NK-92 treated with Interleukin-12 subunit alpha and Interleukin-12 subunit beta, amount 100 ng/mL, for 24 hours (cell line): ENCODE measurements around the gene MGAT5.

Experiments used
- DNase-seq: peaks from one replicate; lab custom pipeline; 2025; lab: John Stamatoyannopoulos, UW

MGAT5 gene, protein sequence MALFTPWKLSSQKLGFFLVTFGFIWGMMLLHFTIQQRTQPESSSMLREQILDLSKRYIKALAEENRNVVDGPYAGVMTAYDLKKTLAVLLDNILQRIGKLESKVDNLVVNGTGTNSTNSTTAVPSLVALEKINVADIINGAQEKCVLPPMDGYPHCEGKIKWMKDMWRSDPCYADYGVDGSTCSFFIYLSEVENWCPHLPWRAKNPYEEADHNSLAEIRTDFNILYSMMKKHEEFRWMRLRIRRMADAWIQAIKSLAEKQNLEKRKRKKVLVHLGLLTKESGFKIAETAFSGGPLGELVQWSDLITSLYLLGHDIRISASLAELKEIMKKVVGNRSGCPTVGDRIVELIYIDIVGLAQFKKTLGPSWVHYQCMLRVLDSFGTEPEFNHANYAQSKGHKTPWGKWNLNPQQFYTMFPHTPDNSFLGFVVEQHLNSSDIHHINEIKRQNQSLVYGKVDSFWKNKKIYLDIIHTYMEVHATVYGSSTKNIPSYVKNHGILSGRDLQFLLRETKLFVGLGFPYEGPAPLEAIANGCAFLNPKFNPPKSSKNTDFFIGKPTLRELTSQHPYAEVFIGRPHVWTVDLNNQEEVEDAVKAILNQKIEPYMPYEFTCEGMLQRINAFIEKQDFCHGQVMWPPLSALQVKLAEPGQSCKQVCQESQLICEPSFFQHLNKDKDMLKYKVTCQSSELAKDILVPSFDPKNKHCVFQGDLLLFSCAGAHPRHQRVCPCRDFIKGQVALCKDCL

DNA sequence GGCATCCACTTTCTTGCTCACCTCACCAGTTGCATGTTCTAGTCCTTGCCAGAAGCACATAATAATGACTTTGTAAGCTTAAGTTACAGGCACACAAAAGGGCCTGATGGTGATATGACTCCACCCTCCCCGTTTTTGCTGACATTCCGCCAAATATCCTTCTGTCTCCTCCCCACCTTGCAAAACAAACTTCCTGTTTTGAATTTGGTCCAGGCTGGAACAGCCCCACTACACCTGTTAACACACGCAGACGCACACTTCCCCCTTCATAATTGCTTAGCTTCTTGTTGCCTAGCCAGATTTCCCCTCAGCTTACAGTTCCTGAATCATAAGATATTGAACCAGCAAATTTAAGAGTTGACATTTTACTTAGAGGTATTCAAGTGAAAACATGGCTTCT lies at the start of gene MGAT5:
TSS of gene MGAT5 (plus strand) at position 269 of the 400 bp plus-strand sequence. CDS start 332 bp downstream, outside the sequence.
- DNase-seq = no peak

DNA sequence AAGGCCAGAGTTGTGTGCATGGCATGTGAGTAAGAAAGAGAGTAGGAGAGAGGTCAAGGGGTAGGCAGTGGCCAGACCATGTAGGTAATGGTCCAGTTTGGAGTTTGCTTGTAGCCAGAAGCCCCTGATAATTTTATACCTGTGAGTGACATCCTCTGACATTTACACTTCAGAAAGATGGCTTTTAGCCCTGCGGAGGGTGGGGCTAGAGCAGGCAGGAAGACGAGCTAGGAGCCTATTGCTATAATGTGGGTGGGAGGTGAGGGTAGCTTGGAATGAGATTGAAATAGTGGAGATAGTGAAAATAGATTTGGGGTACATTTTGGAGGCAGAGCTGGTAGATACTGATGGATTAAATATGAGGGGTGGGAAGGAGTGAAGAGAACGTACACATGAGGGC lies 48.8 kb upstream of the MGAT5 start:
- no peak for DNase-seq

DNA sequence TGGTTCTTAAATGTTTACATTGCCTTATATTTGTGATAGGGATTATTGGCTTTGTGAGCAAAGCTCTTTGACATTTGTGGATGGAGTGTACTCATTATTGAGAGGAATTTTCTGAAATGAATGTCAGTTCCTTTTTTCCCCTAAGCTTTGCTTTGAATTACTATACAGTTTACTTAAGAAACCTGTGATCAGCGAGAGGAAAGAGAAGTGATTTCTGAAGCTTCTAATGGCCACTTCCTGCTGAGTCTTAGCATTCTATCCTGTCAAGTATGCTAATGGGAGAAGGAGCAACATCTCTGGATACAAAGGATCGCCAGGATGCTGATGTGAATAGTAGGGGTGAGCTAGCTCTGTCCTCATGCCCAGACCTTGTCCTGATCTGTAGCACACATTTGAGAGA lies 47.8 kb upstream of the MGAT5 start:
- no peak for DNase-seq

DNA sequence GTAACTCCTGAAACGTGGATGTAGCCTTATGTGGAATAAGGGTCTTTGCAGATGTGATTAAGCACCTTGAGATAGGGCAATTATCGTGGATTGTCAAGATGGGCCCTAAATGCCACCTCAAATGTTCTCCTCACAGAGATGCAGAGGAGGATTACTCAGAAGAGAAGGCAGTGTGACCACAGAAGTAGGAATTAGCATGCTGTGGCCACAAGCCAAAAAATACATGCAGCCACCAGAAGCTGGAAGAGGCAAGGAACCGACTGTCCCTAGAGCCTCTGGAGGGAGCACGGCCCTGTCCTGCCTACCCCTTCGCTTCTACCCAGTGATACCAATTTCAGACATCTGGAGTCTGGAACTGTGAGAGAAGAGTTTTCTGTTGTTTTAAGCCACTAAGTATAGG lies 47.3 kb upstream of the MGAT5 start:
- no peak for DNase-seq

DNA sequence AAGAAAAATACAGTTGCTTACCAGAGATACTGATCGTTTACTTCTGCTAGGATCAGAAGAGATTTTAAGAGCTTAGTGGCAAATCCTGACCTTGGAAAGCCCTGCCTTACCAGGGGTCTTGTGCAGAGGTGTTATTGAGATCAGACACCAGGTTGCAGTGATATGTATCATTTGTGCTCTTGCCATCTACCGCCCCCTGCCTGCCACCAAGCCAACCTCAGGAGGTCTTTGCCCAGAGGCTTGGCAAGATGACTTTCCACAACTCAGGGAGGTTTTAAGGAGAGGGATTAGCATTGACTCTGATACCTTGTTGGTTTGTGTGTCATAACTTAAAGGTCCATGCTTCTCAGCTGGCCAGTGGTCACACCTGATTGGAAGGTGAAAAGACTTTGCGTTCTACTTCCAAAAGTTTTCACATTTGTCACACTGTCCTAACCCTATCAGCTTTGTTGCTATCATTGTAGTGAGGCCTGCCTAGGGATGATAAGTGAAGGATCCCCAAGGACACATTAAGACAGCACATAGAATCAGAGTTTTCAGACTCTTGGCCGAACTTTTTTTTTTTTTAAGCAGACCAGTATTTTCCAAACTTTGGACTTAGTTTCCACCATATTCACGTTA lies 46.2 kb upstream of the MGAT5 start:
- no peak for DNase-seq

DNA sequence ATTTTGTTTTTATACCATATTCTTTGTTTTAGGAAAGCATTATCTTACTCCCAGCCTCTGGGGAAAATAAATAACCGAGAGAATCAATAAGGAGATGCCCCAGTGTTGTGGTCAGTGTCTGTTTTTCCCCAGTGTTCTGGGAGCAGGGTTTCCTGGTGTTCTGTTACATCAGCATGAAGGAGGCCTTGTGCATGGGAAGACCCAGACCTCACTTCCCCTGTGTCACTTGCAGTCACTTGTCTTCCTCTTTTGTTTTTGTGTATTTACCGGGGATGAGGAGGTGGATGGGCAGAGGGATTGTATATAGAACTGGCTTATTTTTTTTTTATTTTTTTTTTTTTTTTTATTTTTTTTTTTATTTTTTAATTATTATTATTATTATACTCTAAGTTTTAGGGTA lies 45.0 kb upstream of the MGAT5 start:
- no peak for DNase-seq

DNA sequence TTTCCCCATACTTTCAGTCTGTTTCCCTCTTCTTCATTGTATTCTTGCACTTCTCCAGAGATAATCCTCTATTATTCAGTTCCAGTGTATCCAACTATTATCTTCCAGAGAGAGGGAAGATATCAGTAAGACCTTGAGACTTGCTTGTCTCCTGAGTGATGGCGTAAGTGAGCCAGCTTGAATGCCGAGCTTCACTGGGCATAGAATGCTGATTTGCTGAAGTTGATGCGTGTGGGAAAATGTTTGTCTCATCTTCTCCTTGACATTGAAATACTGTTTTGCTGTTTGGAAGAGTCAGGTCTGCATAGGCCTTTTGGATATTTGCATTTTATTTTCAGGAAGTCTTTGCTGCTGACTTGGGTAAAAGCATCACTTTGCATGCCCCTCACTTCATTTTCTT lies 41.1 kb upstream of the MGAT5 start:
- no peak for DNase-seq

DNA sequence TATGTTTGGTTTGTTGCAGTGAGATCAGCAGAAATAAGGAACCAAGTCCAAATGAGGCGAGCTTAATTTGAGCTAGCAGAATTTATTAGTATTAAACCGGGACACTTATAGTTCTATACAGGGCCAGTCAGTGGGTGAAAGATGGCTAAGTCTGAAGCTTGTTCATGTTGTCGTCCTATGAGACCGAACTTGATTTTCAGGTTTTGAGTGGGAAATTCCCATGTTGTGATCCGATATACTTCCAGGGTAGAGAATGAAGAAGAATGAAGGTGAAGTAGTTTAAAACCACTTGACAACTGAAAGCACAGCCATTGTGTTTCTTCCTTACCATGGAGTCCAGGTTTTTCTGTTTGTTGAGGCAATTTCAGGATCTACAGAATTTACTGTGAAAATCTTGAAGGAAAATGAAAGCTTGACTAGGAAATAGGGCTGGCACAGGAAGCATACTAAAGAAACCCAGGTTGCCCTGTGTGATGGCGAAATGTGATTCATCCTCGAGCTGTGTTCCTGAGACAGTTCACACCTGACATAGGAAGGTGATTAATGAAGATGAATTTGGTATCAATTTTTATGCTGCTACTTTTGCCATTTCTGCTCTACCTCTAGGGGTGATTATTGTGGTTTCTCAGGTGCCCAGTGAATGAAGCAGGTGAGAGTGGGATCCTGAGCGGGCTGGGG lies 37.6 kb upstream of the MGAT5 start:
- no peak for DNase-seq

DNA sequence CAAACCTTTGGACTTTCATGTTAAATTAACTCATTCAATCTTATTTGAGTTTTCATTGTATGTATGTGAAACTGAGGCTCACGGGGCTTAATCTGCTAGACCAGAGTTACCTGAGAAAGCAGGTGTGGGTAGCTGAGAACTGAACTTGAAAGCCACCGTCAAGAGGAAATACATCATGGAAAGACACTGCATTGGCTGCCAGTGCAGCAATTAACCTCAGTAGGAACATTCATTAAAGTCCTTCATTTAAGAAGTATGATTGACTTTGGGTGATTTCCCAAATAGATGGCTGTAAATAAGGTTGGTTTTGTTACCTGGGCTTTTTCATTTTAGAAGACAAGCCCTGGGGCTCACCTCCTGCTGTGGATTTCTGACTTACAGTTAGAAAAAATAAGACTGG lies 36.5 kb upstream of the MGAT5 start:
- DNase-seq = no peak

DNA sequence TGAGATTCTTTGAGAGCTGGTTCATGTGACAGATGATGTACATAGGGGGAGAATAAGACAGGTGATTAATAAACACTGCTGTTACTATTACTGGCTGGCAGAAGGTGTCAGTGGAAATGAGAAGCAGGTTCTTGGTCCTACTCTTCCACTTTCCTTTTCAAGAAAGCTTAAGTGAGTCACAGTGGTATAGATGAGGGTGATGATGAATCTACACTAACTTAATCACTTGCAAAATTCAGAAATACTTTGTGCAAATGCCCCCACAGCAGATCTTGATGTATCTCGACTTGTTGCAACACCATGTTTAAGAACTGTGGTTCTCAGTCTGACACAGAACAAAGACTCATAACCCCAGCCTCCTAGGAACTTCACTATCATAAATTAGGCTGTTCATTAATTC lies 35.9 kb upstream of the MGAT5 start:
- DNase-seq = no peak

DNA sequence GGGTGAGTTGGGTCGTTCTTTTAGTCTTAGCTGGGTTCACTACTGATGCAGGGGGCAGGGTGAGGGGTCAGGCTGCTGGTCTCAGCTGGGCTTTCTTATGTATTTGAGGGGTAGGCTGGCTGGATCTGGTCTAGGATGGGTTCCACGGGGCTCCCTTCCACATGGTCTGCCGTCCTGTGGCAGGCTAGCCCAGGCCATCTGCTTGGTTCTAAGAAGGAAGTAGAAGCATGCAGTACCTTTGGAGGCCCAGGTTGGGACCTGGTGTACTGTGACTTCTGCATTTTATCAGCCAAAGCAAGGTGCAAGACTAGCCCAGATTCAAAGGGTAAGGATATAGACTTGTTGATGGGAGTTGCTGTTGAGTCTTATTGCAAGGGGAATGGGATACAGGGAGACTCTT lies 35.5 kb upstream of the MGAT5 start:
- no peak for DNase-seq

DNA sequence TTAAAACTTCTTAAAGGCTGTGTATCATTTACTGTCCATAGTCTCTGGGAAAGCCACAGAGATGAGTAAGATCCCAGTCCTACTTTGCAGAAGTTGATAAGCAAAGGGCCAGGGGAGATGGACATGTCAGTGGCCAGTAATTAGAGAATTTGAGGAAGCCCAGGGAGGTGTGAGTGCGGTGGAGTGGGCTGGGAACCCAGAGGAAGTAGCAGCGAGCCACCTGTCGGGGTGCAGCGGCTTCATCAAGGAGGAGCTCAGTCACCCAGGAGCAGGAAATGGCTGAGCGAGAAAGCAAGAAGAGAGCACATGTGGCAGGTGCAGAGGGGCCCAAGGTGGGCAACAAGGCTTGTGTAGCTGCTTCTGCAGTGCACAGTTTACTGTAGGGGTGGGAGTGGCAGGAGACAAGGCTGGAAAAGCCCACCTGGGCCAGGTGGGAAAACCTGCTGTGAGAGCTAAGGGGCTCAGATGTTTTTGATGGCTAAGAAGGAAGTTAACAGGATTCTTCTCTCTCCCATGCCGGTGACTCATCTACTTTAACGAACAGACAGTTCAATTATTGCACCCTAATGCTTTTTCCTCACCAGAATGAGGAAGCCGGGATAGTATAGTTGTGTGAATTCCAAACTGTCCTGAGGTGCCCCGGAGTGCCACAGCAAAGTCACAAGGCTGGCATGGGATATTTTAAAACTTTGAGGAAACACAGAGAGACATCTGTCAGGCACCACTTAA lies 34.8 kb upstream of the MGAT5 start:
- no peak for DNase-seq

DNA sequence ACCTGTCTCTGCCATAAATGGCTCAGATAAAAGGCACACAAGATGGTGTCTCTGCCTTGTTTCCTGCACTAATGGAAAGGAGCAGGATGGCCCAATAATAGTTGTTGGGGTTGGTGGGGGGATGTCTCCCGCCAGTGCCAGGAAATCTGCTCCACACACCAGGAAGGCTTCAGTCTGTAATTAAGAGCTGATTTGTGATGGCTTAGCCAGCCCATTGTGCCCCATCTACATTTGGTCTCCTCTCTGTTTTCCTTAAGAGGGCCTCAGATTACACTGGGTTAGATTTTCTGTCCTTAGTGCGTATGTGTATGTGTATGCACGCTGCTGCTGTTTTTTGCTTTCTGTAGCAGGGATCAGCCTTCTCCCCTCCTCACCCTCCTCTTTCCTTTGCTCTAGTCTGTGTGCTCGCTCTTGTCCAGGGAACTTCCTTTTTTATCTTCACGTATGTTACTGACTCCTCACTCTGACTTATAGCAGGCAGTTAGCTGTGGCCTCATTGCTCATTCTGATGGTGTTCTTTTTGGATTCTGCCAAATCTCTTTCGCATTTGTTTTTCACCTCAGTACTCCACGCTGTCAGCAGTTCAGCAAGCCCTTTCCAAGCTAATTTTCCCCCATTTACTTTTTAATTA lies 33.4 kb upstream of the MGAT5 start:
- DNase-seq = no peak

DNA sequence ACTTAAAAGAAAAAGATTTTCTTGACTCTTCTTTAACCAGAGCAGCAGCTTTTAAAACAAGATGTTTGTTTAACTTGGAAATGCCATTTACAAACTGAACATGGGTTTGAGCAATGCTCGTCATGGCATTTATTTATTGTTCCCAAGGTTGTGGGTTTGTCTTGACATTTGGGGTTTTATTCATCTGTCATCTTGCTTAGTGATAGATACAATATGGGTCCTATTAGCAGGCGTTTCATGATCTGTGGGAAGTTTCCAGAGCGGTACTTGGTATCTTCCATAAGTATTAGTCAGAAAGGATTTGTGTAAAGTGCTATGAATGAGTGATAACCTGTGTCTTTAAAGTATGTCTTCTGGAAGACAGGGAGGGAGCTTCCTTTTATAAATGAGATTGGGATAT lies 29.9 kb upstream of the MGAT5 start:
- DNase-seq = no peak

DNA sequence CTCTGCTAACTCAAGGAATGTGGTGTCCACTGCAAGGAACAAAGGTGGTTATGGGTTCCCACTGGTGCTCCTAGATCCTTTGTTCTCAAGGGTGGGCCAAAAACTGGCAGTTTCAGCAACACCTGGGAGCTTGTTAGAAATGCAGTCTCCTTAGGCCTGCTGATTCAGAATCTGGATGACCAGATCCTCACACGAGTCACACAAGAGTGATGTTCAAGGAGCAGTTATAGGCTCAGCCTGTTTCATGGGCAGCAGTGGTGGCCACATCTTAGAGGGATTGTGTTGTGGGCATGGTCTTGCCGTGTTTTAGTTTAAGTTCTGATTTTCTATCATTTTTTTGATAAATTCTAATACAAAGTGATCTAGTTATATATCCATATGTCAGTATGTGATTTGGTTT lies 28.7 kb upstream of the MGAT5 start:
- DNase-seq = no peak

DNA sequence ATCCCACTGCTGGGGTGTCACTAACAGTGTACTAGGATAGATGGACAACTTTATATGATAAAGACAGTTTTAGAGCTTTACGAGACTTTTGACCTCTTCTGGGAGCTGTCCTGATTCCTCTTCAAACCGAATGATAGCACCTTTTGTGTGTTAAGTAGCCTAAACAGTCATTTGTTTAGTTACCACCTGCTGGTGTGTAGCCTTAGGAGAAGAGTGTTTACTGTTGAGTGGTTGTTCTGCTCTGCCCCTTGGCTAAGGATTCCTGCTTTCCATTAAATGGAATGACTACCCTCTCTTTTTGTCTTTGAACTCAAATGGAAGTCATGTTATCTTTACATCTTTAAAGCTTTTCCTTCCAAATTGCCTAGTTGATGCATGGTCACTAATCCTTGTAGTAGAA lies 28.0 kb upstream of the MGAT5 start:
- no peak for DNase-seq

DNA sequence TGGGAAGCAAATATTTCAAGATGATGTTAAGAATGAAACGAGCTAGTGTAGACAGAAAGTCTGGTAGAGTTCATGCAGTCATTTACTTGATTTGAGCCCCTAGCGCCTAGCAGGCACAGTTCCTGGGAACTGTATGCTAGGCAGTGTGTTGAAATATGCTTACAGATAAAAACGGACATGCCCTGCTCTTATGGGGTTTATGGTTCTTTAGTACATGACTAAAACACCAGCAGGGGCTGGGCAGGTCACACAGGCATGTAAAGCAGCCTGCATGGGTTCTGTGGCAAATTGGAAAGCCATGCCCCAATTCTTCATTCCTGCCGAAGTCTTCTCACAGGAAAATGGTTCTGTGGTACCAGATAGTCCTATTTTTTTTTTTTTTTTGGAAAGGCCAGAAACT lies 27.3 kb upstream of the MGAT5 start:
- DNase-seq = no peak

DNA sequence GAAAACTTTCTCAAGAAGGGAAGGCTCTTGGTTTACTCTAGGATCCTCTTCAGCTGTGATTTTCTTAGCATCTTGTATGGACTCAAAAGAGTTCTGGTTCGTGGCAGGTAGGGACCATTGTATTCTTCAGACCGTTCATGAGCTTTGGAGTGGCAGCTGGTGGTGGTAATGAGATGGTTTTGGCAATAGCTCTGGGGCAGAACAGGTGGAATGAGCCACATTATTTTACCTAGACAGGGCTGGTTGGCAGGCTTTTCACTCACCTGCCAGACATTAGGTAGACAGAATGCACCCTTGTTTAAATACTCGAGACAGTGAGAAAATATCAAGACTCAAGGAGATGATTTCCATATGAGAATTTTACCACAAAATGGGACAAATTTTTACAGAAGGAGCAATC lies 26.2 kb upstream of the MGAT5 start:
- DNase-seq = no peak

DNA sequence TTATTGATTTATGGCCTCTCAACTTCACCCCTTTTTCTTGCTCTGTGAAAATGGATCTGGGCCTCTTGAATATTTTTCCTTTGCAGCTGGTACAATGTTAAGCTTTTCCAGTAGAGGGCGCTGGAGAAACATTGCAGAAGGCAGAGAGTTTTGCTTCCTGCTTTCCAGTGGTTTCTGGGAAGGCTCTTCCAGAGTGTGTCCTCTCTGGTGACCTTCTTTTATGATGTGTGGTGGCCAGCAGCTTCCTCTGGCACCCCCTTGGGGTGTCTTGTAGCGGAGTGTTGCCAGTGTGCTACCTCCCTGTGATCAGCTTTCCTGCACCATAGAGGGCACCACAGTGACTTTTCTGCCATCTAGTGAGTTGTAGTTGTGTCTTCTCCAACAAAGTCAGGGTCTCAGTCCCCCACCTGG lies 25.4 kb upstream of the MGAT5 start:
- DNase-seq = no peak

DNA sequence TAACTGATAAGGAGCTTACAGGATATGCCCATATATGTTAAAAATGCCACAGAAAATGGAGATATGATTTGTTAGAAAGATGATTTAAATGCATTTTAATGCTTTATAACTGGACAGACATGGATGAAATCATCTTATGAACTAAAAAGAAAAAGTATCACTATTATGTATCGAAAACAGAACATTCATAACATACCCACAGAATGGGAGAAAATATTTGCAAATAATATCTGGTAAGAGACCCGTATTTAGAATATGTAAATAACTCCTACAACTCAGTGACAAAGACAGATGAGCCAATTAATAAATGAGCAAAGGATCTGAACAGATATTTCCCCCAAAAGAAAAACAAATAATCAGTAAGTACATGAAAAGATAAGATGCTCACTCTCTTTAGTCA lies 24.3 kb upstream of the MGAT5 start:
- no peak for DNase-seq

DNA sequence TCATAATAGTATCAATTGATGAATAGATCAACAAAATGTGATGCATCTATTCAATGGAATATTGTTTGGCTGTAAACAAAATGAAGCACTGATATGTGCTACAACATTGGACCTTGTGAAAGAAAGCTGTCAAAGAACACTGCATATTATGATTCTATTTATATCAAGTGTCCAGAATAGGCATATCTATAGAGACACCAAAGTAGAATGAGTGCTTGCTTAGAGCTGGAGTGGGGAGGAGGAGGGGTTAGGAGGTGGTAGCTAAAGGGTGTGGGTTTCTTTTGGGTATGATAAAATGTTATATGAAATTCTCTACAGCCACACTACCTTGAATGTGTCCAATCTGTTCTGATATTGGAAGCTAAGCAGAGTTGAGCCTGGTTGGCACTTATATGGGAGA lies 23.0 kb upstream of the MGAT5 start:
- no peak for DNase-seq
